ENCODE results near the gene DPYD. TPM values are rescaled to one million over a fixed set of nuclear protein-coding genes. Genes with fewer than 3 reads are reported as not detected.

Gene DPYD
- total RNA-seq, 1 donor from 2014 or later, result 12.8 TPM

GRCh38 chr1:97920276-97920831 lies 480 bp downstream of the DPYD start:
- Mint-ChIP-seq H3K4me3 (ENCODE audit: unreplicated experiment) (peak overlapping the region; percentile 93), H3K9me3 (ENCODE audit: unreplicated experiment) (peaks cover 6% of the 10 kb centered on the region), H3K4me1 (ENCODE audit: low read depth, unreplicated experiment) (peaks cover 20% of the 10 kb centered on the region), H3K27me3 (ENCODE audit: unreplicated experiment) (peaks cover 11% of the 10 kb centered on the region), H3K36me3 (ENCODE audit: unreplicated experiment) (no peaks in the 10 kb centered on the region), H3K27ac (ENCODE audit: unreplicated experiment) (peak overlapping the region; percentile 48)
- no peak for TF ChIP-seq CTCF (IDR thresholded peaks at IDR 0.05; ENCODE audit: partially characterized antibody, unreplicated experiment)
- no peak for DNase-seq

GRCh38 chr1:97919585-97920261 lies 1.1 kb downstream of the DPYD start:
- Mint-ChIP-seq H3K36me3 (ENCODE audit: unreplicated experiment) (no peaks in the 10 kb centered on the region), H3K4me3 (ENCODE audit: unreplicated experiment) (peak overlapping the region; percentile 93), H3K9me3 (ENCODE audit: unreplicated experiment) (peaks cover 2% of the 10 kb centered on the region), H3K27me3 (ENCODE audit: unreplicated experiment) (peaks cover 8% of the 10 kb centered on the region), H3K4me1 (ENCODE audit: low read depth, unreplicated experiment) (peaks cover 15% of the 10 kb centered on the region), H3K27ac (ENCODE audit: unreplicated experiment) (peak overlapping the region; percentile 48)
- TF ChIP-seq CTCF (IDR thresholded peaks at IDR 0.05; ENCODE audit: partially characterized antibody, unreplicated experiment), result no peak
- DNase-seq, result no peak

DNA sequence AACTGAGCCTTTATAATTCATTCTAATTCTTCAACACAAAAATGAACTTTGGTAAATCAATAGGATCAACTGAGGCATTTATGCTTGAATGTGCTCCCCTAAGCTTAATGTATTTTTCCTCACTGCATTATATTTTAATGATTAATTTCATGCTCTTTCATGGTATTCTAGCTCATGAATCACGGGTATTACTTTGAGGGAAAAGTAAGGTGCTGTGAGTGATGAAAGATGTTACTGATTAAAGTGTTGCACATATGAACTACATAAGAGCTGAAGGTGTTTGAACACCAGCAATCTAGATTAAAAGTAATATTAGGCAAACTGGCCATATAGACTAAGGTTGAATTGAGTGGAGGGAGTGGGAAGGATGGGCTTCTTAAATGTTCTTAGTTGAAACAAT lies 1.9 kb downstream of the DPYD start:
- H3K27ac Mint-ChIP-seq (ENCODE audit: unreplicated experiment), result no peak overlapping the region

DNA sequence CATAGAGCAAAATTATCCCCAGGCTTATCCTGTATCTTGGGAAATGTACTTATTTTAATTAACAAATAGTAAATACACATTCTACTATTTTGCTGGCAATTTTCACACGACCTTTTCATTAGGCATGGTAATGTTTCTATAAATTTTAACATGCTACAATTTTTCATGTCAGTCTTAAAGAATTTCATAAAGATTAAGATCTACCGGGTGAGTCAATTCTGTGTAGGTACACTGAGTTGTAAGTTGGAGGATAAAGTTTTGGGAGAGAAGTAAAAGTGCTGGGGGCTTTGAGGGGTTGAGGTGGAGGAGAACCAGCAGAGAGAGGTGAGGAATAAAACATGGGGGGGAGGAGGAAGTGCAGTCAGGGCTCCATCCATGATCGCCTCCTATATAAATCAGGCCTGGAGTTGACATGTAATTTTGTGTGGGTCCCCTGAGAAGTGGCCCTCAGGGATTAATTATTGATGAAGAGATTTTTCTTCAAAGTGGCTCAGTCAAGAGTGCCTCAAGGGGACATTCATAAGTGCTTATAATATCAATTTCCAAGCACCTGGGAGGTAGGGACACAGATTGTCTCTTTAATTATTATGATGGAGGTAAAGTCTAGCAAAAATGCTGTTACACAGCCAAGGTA lies 7.2 kb downstream of the DPYD start:
- H3K4me1 Mint-ChIP-seq (ENCODE audit: low read depth, unreplicated experiment), result peaks cover 5% of the 10 kb centered on the region

More for the DNA sequence above, 1.9 kb downstream of the DPYD start:
- Mint-ChIP-seq H3K9me3 (ENCODE audit: unreplicated experiment) (peaks cover 2% of the 10 kb centered on the region), H3K36me3 (ENCODE audit: unreplicated experiment) (no peaks in the 10 kb centered on the region), H3K4me3 (ENCODE audit: unreplicated experiment) (no peak overlapping the region), H3K4me1 (ENCODE audit: low read depth, unreplicated experiment) (peaks cover 10% of the 10 kb centered on the region), H3K27me3 (ENCODE audit: unreplicated experiment) (peaks cover 8% of the 10 kb centered on the region)
- no peak for TF ChIP-seq CTCF (IDR thresholded peaks at IDR 0.05; ENCODE audit: partially characterized antibody, unreplicated experiment)
- no peak for DNase-seq

More for the DNA sequence above, 7.2 kb downstream of the DPYD start:
- no peak overlapping the region for H3K4me3 Mint-ChIP-seq (ENCODE audit: unreplicated experiment)
- H3K36me3 Mint-ChIP-seq (ENCODE audit: unreplicated experiment), result no peaks in the 10 kb centered on the region
- H3K9me3 Mint-ChIP-seq (ENCODE audit: unreplicated experiment), result no peaks in the 10 kb centered on the region
- no peaks in the 10 kb centered on the region for H3K27me3 Mint-ChIP-seq (ENCODE audit: unreplicated experiment)
- DNase-seq, result no peak
- no peak for TF ChIP-seq CTCF (IDR thresholded peaks at IDR 0.05; ENCODE audit: partially characterized antibody, unreplicated experiment)
- H3K27ac Mint-ChIP-seq (ENCODE audit: unreplicated experiment), result no peak overlapping the region

Data from glutamatergic neuron (in vitro differentiated cells).